Measurements from ENCODE around the gene SDK1.

GRCh38 chr7:4137552-4137951 is 836.5 kb downstream of the SDK1 start:
- TF ChIP-seq EZH2 (IDR thresholded peaks at IDR 0.05; ENCODE audit: borderline replicate concordance, low read depth, low read length, severe bottlenecking): no peak
- TF ChIP-seq CTCF (IDR thresholded peaks at IDR 0.05; ENCODE audit: extremely low read depth in 1 of 2, insufficient read depth in 1 of 2, low read depth in 1 of 2, low read length in 2 of 2): no peak
- no peak for TF ChIP-seq POLR2A (IDR thresholded peaks at IDR 0.05; ENCODE audit: low read depth, low read length)

All from endothelial cell of umbilical vein (primary cell).